GM12872 (cell line): ENCODE data around the gene TTC21B.

Source experiments
- TF ChIP-seq, protein P1 (sequence below): IDR thresholded peaks from 3 replicates; pipeline ENCODE4 v1.5.1; 2011; ENCODE audit warnings: low read depth, mild to moderate bottlenecking, low read length, moderate library complexity; ENCODE audit not compliant: insufficient read depth

TTC21B gene

DNA sequence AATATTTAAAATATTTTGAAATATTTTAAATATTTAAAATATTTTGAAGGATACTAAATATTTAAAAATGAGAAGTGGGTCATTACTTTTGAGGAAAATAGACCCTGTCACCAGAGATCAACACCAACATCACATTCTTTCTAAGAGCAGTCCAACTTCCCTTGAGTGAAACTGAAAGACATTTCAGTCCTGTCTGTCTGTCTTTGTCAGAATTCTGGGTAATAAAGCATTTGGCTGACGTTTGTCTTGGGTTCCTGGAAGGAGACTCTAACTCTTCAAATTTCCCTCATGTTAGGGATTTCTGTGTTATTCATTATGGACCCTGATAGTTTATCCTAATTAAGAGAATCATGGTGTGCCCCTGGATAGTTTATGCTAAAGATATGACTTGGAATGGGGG is 32.8 kb downstream of the TTC21B start:
- TF ChIP-seq, protein P1, sequence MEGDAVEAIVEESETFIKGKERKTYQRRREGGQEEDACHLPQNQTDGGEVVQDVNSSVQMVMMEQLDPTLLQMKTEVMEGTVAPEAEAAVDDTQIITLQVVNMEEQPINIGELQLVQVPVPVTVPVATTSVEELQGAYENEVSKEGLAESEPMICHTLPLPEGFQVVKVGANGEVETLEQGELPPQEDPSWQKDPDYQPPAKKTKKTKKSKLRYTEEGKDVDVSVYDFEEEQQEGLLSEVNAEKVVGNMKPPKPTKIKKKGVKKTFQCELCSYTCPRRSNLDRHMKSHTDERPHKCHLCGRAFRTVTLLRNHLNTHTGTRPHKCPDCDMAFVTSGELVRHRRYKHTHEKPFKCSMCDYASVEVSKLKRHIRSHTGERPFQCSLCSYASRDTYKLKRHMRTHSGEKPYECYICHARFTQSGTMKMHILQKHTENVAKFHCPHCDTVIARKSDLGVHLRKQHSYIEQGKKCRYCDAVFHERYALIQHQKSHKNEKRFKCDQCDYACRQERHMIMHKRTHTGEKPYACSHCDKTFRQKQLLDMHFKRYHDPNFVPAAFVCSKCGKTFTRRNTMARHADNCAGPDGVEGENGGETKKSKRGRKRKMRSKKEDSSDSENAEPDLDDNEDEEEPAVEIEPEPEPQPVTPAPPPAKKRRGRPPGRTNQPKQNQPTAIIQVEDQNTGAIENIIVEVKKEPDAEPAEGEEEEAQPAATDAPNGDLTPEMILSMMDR = no peak

GRCh38 chr2:165913636-165914035 is 39.9 kb downstream of the TTC21B start:
- TF ChIP-seq, protein P1 = no peak

GRCh38 chr2:165911981-165912380 is 41.6 kb downstream of the TTC21B start:
- TF ChIP-seq, protein P1 = no peak

- TF ChIP-seq, protein P1 = no peak
Measured at GRCh38 chr2:165911231-165911630, 42.3 kb downstream of the TTC21B start.

DNA sequence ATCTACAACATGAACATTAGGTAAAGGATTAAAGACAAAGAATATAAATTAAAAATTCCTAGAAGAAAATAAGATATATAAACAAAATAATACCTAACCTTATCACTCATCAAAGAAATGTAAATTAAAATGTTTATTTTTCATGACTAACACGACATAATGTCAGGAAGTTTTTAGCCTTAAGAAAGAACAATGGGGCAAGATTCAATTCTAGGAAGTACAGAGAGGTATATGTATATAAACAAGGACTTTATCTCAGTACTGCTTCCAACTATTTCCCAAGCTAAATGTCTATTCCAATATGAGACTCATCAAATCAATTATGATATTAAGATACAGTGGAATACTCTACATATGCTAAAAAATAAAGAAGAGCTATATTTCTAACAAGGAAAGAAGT is 44.1 kb downstream of the TTC21B start:
- TF ChIP-seq, protein P1 = no peak

DNA sequence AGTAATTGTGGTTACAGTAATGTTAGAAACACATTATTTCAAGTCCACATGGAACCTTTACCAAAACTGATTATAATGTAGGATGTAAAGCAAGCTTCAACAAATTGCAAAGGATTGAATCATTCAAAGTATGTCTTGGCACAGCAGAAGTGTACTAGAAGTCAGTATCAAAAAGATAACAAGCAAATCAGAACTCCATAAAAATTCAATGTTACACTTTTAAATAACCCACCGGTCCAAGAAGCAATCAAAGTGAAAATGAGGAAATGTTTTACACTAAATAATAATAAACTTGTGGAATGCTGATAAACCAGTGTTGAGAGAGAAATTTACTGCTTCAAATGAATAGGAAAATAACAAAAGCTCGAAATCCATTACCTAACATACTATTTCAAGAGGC is 47.7 kb downstream of the TTC21B start:
- TF ChIP-seq, protein P1 = no peak

DNA sequence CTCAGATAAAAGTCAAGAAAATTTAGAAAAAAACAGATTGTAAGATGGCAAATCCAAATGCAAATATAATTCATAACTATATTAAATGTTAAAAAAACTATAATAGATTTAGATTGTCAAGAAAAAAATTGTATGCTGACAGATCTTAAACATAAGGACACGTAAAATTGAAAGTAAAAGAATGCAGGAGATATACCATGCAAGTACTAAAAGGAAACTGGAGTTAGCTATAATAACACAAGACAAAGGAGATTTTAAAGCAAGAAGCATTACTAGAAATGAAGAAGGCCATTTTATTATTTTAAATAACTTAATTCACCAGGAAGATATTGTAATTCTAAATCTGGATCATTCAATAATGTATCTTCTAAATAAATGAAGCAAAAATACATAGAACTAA is 48.3 kb downstream of the TTC21B start:
- TF ChIP-seq, protein P1 = no peak

DNA sequence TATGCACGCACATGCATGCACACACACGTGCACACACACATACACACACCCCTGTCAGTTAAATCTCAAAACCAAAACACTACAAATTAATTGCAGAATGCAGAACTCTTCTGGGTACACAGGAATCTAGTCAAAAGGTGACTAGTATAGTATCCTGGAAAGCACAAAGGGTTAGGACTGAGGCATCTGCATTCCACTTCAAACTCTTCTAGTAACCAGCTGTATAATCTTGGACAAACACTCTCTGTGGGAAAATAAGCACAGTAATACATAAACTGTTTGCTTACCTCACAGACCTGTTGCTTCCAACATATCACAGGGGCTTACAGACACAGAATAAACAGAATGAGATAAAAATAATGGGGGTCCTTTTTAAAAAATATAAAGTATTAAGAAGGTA is 49.1 kb downstream of the TTC21B start:
- TF ChIP-seq, protein P1 = no peak
